Loucy (cell line): ENCODE measurements around the gene CLEC9A.

Experiments
- H2AFZ ChIP-seq: fragments of 200-600 bp; sonication (generic); 2 replicates; pipeline ENCODE4 v1.6.0; 2016; ENCODE audit warnings: antibody characterized with exemption, mild to moderate bottlenecking, low read length, moderate library complexity
- H3F3A ChIP-seq: fragments of 200-600 bp; 2 replicates; pipeline ENCODE4 v1.6.0; 2016; ENCODE audit warnings: antibody characterized with exemption, low read depth, mild to moderate bottlenecking
- H3K27me3 ChIP-seq: fragments of 200-600 bp; sonication (generic); 2 replicates; pipeline ENCODE4 v1.6.1; 2014; ENCODE audit warnings: low read length, mild to moderate bottlenecking; ENCODE audit not compliant: insufficient read depth, poor library complexity, severe bottlenecking
- H3K36me3 ChIP-seq: fragments of 200-600 bp; sonication (generic); 2 replicates; pipeline ENCODE4 v1.6.1; 2016; ENCODE audit warnings: low read length; ENCODE audit not compliant: insufficient read depth
- H3K4me1 ChIP-seq: fragments of 200-600 bp; sonication (generic); 2 replicates; pipeline ENCODE4 v1.5.1; 2014; ENCODE audit warnings: low read length, mild to moderate bottlenecking; ENCODE audit not compliant: insufficient read depth, poor library complexity, severe bottlenecking
- H3K4me2 ChIP-seq: fragments of 200-600 bp; sonication (generic); 2 replicates; pipeline ENCODE4 v1.6.0; 2014; ENCODE audit warnings: antibody characterized with exemption, low read length, low read depth, mild to moderate bottlenecking; ENCODE audit not compliant: poor library complexity, severe bottlenecking
- H3K4me3 ChIP-seq: fragments of 200-600 bp; sonication (generic); 2 replicates; pipeline ENCODE4 v1.5.1; 2014; ENCODE audit warnings: low read length, mild to moderate bottlenecking, mixed read lengths; ENCODE audit not compliant: poor library complexity, severe bottlenecking
- H3K79me2 ChIP-seq: fragments of 200-600 bp; sonication (generic); 2 replicates; pipeline ENCODE4 v1.6.1; 2014; ENCODE audit warnings: low read length; ENCODE audit not compliant: insufficient read depth
- H3K9ac ChIP-seq: fragments of 200-600 bp; sonication (generic); 2 replicates; pipeline ENCODE4 v1.6.0; 2014; ENCODE audit warnings: mild to moderate bottlenecking, low read depth, low read length, moderate library complexity; ENCODE audit not compliant: poor library complexity, severe bottlenecking
- H3K9me2 ChIP-seq: fragments of 200-600 bp; sonication (generic); replicated peaks from 2 replicates; pipeline ENCODE4 v1.6.1; 2016; ENCODE audit warnings: low read depth, low read length, mixed read lengths
- H3K9me3 ChIP-seq: fragments of 200-600 bp; sonication (generic); 2 replicates; pipeline ENCODE4 v1.6.1; 2014; ENCODE audit warnings: mild to moderate bottlenecking, antibody characterized with exemption, low read length, low read depth; ENCODE audit not compliant: insufficient read depth
- H4K20me1 ChIP-seq: fragments of 200-600 bp; sonication (generic); 2 replicates; pipeline ENCODE4 v1.6.0; 2014; ENCODE audit warnings: antibody characterized with exemption, low read length, mild to moderate bottlenecking; ENCODE audit not compliant: insufficient read depth, poor library complexity, severe bottlenecking
- CTCF ChIP-seq: fragments of 200-600 bp; sonication (generic); conservative IDR thresholded peaks from 2 replicates; pipeline ENCODE4 v1.5.1; 2014; ENCODE audit warnings: mild to moderate bottlenecking, antibody characterized with exemption, low read length
- EZH2phosphoT487 ChIP-seq: fragments of 200-600 bp; IDR thresholded peaks from 2 replicates; pipeline ENCODE4 v1.6.1; 2018; ENCODE audit warnings: antibody characterized with exemption, mild to moderate bottlenecking, moderate library complexity, borderline replicate concordance

CLEC9A gene

GRCh38 chr12:10069099-10069498 lies 38.6 kb downstream of the CLEC9A start:
- peaks cover 20% of the 10 kb centered on the region for H3K4me1 ChIP-seq
- no peak overlapping the region for H3K9ac ChIP-seq
- H4K20me1 ChIP-seq: no peaks in the 10 kb centered on the region
- H2AFZ ChIP-seq: no peak overlapping the region
- H3K79me2 ChIP-seq: no peaks in the 10 kb centered on the region
- no peak overlapping the region for H3K4me3 ChIP-seq
- no peaks in the 10 kb centered on the region for H3K9me3 ChIP-seq
- H3K27me3 ChIP-seq: no peaks in the 10 kb centered on the region
- H3F3A ChIP-seq: no peaks in the 10 kb centered on the region
- H3K9me2 ChIP-seq: no peaks in the 10 kb centered on the region
- no peaks in the 10 kb centered on the region for H3K36me3 ChIP-seq
- TF ChIP-seq CTCF (no peak), EZH2phosphoT487 (no peak)
- no peak overlapping the region for H3K4me2 ChIP-seq

GRCh38 chr12:10069976-10070375 lies 39.5 kb downstream of the CLEC9A start:
- Histone ChIP-seq H3K9me2 (no peaks in the 10 kb centered on the region), H3K9ac (no peak overlapping the region), H2AFZ (no peak overlapping the region), H4K20me1 (no peaks in the 10 kb centered on the region), H3K79me2 (no peaks in the 10 kb centered on the region), H3F3A (no peaks in the 10 kb centered on the region), H3K27me3 (no peaks in the 10 kb centered on the region), H3K36me3 (no peaks in the 10 kb centered on the region), H3K4me2 (no peak overlapping the region), H3K9me3 (no peaks in the 10 kb centered on the region), H3K4me3 (no peak overlapping the region), H3K4me1 (peaks cover 20% of the 10 kb centered on the region)
- no peak for TF ChIP-seq EZH2phosphoT487
- no peak for TF ChIP-seq CTCF

GRCh38 chr12:10070380-10070779 lies 39.9 kb downstream of the CLEC9A start:
- no peaks in the 10 kb centered on the region for H3F3A ChIP-seq
- no peaks in the 10 kb centered on the region for H3K9me3 ChIP-seq
- H4K20me1 ChIP-seq: no peaks in the 10 kb centered on the region
- no peaks in the 10 kb centered on the region for H3K36me3 ChIP-seq
- TF ChIP-seq EZH2phosphoT487: no peak
- no peak overlapping the region for H3K4me3 ChIP-seq
- no peaks in the 10 kb centered on the region for H3K79me2 ChIP-seq
- H3K4me2 ChIP-seq: no peak overlapping the region
- no peaks in the 10 kb centered on the region for H3K9me2 ChIP-seq
- H3K27me3 ChIP-seq: no peaks in the 10 kb centered on the region
- peaks cover 16% of the 10 kb centered on the region for H3K4me1 ChIP-seq
- H2AFZ ChIP-seq: no peak overlapping the region
- no peak overlapping the region for H3K9ac ChIP-seq

- H3K9ac ChIP-seq: no peak overlapping the region
- no peaks in the 10 kb centered on the region for H3K27me3 ChIP-seq
Measured at GRCh38 chr12:10072131-10072530, 41.6 kb downstream of the CLEC9A start.

More at GRCh38 chr12:10072131-10072530, 41.6 kb downstream of the CLEC9A start:
- no peaks in the 10 kb centered on the region for H3K9me2 ChIP-seq
- peaks cover 13% of the 10 kb centered on the region for H3K4me1 ChIP-seq
- H3K4me2 ChIP-seq: no peak overlapping the region
- no peaks in the 10 kb centered on the region for H3F3A ChIP-seq
- H3K79me2 ChIP-seq: no peaks in the 10 kb centered on the region
- no peak overlapping the region for H2AFZ ChIP-seq
- no peaks in the 10 kb centered on the region for H4K20me1 ChIP-seq
- no peak overlapping the region for H3K4me3 ChIP-seq
- no peaks in the 10 kb centered on the region for H3K9me3 ChIP-seq
- TF ChIP-seq CTCF: no peak
- TF ChIP-seq EZH2phosphoT487: no peak
- H3K36me3 ChIP-seq: no peaks in the 10 kb centered on the region
